Limb (tissue), 2 donors: Measurements from ENCODE around the gene PNKD.
A peak's percentile ranks its signal among the peaks of the same experiment; 100 is the strongest.

Experiments used
- DNase-seq, 2 donors: peaks; one replicate each; pipeline ENCODE4 v3.0.0-alpha.2; 2016; ENCODE audit errors: extremely low spot score in 2 of 2

The PNKD gene

GRCh38 chr2:218315397-218315796 lies 45.1 kb downstream of the PNKD start:
- DNase-seq: no peak

GRCh38 chr2:218317303-218317630 lies 46.9 kb downstream of the PNKD start:
- DNase-seq: no peak

- no peak for DNase-seq
These were observed 47.5 kb downstream of the PNKD start for GRCh38 chr2:218317835-218318234.

GRCh38 chr2:218318241-218318640 lies 47.9 kb downstream of the PNKD start:
- DNase-seq: no peak

GRCh38 chr2:218319813-218320365 lies 49.6 kb downstream of the PNKD start:
- no peak for DNase-seq

GRCh38 chr2:218320704-218321336 lies 50.5 kb downstream of the PNKD start:
- DNase-seq: no peak

GRCh38 chr2:218322768-218323525 lies 52.6 kb downstream of the PNKD start:
- DNase-seq: peak; percentile 75 to 89

GRCh38 chr2:218323526-218324472 lies 53.5 kb downstream of the PNKD start:
- peak; percentile 16 to 57 for DNase-seq

- no peak for DNase-seq
These were observed 55.3 kb downstream of the PNKD start for GRCh38 chr2:218325566-218326160.

- no peak for DNase-seq
These were observed 56.0 kb downstream of the PNKD start for GRCh38 chr2:218326315-218326714.

GRCh38 chr2:218327451-218328210 lies 57.3 kb downstream of the PNKD start:
- DNase-seq: no peak

- DNase-seq: no peak
These were observed 58.0 kb downstream of the PNKD start for GRCh38 chr2:218328294-218328693.

- DNase-seq: no peak
These were observed 58.9 kb downstream of the PNKD start for GRCh38 chr2:218329027-218329825.

- no peak for DNase-seq
These were observed 59.7 kb downstream of the PNKD start for GRCh38 chr2:218329826-218330593.

GRCh38 chr2:218331745-218332144 lies 61.4 kb downstream of the PNKD start:
- DNase-seq: no peak

- no peak for DNase-seq
These were observed 62.0 kb downstream of the PNKD start for GRCh38 chr2:218332288-218332687.

- DNase-seq: no peak
These were observed 62.8 kb downstream of the PNKD start for GRCh38 chr2:218332920-218333645.

- DNase-seq: no peak
These were observed 64.2 kb downstream of the PNKD start for GRCh38 chr2:218334531-218334930.
